ENCODE measurements around the gene BAMBI.

- TF ChIP-seq GATA3 (IDR thresholded peaks at IDR 0.05; ENCODE audit: low read depth, low read length) (no peak), GATA2 (IDR thresholded peaks at IDR 0.05; ENCODE audit: low read depth, low read length) (no peak)
Observed at GRCh38 chr10:28711041-28711440, 33.7 kb downstream of the BAMBI start.

Measured in SH-SY5Y (cell line).